ENCODE measurements around the gene EFCAB8.
"Not testable (repeated sequence)": the region's sequence is repeated elsewhere in the genome, so short reads cannot be mapped to it uniquely, and the experiment has no call there.

EFCAB8 gene

DNA sequence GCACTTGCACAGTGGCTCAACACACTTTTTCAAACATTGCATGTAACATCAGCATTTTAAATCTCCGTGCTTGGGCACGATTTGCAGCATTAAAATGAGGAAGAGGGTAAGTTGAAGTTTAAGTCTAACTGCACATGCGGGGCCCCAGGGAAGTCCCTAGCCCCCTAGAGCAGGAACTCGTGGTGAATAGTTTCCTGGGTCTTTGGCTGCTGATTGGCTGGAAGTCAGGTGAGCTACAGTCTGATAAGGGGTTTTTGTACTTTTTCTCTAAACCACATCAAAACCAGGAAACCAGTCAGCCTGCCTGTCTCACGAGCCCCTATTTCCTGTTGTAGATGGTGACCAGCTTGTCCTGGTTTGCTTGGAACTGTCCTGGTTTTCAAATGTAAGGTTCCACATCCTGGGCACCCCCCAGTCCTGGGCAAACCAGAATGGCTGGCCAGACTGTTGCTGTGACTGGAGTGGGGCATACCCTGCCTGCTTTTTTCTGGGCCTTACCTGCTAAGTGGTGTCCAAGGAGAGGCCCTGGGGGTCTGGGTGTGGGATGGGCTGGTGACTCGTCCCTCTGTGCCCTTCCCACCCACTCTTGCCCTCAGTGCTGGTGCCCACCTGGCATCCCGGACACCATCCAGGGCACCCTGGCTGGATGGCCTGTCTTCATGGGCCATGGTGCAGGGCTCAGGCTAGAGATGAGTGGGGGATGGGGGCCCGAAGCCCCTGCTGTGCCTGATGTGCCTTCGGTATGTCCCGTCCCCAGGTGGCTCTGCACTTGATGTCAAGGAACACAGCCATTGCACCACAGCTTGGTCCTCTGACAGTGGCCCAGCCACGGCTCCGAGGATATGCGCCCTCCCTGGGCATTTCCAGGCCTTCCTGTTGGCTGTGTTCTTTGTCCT lies 113.7 kb downstream of the EFCAB8 start:
- no peaks in the 10 kb centered on the region for H3K36me3 ChIP-seq
- DNase-seq, result peak in 1 of 2 donors; percentile 60
- no peaks in the 10 kb centered on the region for H3K4me1 ChIP-seq
- TF ChIP-seq, protein P1, sequence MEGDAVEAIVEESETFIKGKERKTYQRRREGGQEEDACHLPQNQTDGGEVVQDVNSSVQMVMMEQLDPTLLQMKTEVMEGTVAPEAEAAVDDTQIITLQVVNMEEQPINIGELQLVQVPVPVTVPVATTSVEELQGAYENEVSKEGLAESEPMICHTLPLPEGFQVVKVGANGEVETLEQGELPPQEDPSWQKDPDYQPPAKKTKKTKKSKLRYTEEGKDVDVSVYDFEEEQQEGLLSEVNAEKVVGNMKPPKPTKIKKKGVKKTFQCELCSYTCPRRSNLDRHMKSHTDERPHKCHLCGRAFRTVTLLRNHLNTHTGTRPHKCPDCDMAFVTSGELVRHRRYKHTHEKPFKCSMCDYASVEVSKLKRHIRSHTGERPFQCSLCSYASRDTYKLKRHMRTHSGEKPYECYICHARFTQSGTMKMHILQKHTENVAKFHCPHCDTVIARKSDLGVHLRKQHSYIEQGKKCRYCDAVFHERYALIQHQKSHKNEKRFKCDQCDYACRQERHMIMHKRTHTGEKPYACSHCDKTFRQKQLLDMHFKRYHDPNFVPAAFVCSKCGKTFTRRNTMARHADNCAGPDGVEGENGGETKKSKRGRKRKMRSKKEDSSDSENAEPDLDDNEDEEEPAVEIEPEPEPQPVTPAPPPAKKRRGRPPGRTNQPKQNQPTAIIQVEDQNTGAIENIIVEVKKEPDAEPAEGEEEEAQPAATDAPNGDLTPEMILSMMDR (IDR thresholded peaks at IDR 0.05), result no peak
- intact Hi-C loops (cut with DNase I; ENCODE audit: low total_unique reads), result no loop called here
- peaks cover 0 to 8% of the 10 kb centered on the region in 2 donors for H3K27me3 ChIP-seq
- H3K4me3 ChIP-seq, result no peak overlapping the region
- no peak overlapping the region for H3K27ac ChIP-seq
- H3K9me3 ChIP-seq, result no peaks in the 10 kb centered on the region

DNA sequence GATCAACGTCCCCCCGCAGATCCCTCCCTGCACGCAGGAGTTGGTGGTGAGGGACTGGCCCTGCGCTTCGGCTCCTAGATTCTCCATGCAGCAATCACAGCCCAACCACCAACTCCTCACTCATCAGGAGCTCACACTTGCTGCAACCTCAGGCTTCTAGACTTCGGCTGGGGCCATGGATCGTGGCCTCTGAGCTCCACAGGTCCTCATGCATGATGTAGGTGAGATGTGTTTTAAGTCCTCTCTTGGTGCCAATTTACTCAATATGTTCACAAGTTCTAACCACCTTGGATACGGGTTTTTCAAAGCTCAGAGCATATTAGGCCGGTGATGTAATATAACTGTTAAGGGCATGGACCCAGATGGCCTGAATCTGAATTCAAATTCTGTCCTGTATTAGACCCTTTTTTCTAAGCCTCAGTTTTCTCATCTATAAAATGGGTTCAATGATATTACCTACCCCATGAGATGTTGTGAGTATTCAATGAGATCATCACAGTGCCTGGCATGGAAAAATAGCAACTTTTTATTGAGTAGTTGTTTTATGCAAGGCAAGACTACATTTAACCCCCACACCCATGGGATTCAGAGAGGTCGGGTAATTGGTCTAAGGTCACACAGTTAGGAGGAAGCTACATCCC lies 114.5 kb downstream of the EFCAB8 start:
- Histone ChIP-seq H3K4me1 (no peaks in the 10 kb centered on the region), H3K36me3 (no peaks in the 10 kb centered on the region), H3K4me3 (no peak overlapping the region), H3K9me3 (no peaks in the 10 kb centered on the region), H3K27ac (no peak overlapping the region), H3K27me3 (peaks cover 0 to 11% of the 10 kb centered on the region in 2 donors)
- TF ChIP-seq, protein P1 (IDR thresholded peaks at IDR 0.05), result no peak
- intact Hi-C loops (cut with DNase I; ENCODE audit: low total_unique reads), result no loop called here
- no peak for DNase-seq

- intact Hi-C loops (cut with DNase I; ENCODE audit: low total_unique reads); H3K4me1 ChIP-seq; H3K27ac ChIP-seq; H3K36me3 ChIP-seq; H3K9me3 ChIP-seq; H3K4me3 ChIP-seq; H3K27me3 ChIP-seq: not testable (repeated sequence)
- peak in 1 of 2 donors; percentile 19 for DNase-seq
These were observed 115.7 kb downstream of the EFCAB8 start for GRCh38 chr20:32974204-32975064.

DNA sequence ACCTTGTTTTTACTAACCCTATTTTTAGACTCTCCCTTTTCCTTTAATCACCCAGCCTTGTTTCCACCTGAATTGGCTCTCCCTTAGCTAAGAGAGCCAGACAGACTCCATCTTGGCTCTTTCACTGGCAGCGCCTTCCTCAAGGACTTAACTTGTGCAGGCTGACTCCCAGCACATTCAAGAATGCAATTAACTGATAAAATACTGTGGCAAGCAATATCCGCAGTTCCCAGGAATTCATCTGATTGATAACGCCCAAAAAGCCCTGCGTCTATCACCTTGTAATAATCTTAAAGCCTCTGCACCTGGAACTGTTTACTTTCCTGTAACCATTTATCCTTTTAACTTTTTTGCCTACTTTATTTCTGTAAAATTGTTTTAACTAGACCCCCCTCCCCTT lies 116.4 kb downstream of the EFCAB8 start:
- H3K9me3 ChIP-seq; H3K36me3 ChIP-seq; H3K4me1 ChIP-seq; H3K27ac ChIP-seq; H3K4me3 ChIP-seq; intact Hi-C loops (cut with DNase I; ENCODE audit: low total_unique reads); DNase-seq; H3K27me3 ChIP-seq: not testable (repeated sequence)

DNA sequence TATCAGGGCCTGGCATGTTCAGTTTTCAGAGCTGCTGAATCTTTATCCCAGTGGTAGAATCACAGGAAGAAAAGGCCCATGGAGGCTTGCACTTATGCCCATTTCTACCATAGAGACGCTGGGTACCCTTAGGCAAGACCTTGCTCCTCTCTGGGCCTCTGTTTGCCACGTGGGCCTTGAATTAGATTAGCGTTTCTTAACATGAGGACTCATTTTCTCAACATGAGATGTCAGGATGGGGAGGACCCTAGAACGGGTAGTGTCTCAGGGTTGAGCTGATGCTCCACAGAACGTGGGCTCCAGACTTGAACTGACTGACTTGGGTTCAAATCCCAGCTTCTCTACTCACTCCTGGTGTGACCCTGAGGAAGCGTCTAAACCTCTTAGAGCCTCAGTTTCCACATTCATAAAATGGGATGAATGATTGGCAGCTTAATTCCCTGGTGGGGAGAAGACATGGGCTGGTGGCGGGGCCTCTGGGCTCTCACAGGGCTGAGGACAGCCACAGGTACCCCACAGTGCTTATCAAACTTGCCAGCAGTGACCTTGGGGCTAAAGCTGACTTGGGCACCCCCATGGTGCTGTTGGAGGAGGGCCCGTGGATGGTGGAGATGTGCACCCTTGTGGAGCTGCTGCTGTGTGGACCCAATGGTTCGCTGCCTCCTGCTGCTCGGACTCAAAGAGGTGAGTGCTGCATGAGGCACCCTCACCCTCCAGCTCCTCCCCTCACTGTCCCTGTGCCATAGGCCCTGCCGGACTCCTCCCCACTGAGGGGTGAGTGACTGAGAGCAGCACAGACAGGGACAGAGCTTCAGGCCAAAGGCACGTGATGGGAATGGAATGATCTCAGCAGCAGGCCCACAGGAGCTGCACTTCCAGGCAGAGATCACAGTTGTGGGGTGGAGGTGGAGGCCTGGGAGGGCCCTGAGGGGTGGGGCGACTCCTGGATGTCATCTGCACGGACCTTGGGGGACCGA lies 117.3 kb downstream of the EFCAB8 start:
- Histone ChIP-seq H3K27ac (no peak overlapping the region), H3K9me3 (no peaks in the 10 kb centered on the region), H3K4me1 (no peaks in the 10 kb centered on the region), H3K27me3 (peaks cover 0 to 16% of the 10 kb centered on the region in 2 donors), H3K4me3 (no peak overlapping the region), H3K36me3 (no peaks in the 10 kb centered on the region)
- DNase-seq, result peak in 1 of 2 donors; percentile 27
- TF ChIP-seq, protein P1 (IDR thresholded peaks at IDR 0.05), result no peak
- intact Hi-C loops (cut with DNase I; ENCODE audit: low total_unique reads), result no loop called here

- TF ChIP-seq, protein P1 (IDR thresholded peaks at IDR 0.05), result no peak
- no peaks in the 10 kb centered on the region for H3K4me1 ChIP-seq
- peak in 1 of 2 donors; percentile 31 for DNase-seq
- H3K36me3 ChIP-seq, result no peaks in the 10 kb centered on the region
- intact Hi-C loops (cut with DNase I; ENCODE audit: low total_unique reads), result no loop called here
- H3K27ac ChIP-seq, result no peak overlapping the region
- H3K27me3 ChIP-seq, result peaks cover 0 to 16% of the 10 kb centered on the region in 2 donors
- no peaks in the 10 kb centered on the region for H3K9me3 ChIP-seq
- H3K4me3 ChIP-seq, result no peak overlapping the region
These were observed 118.0 kb downstream of the EFCAB8 start for GRCh38 chr20:32976746-32977145.
